SK-N-SH (cell line): ENCODE measurements around the gene PAM.

Source experiments
- CTCF ChIP-seq: fragments of 200-600 bp; sonication (generic); IDR thresholded peaks from 2 replicates; pipeline ENCODE4 v1.6.1; 2017; ENCODE audit warnings: antibody characterized with exemption, mild to moderate bottlenecking, moderate library complexity
- SIN3A ChIP-seq: IDR thresholded peaks from 2 replicates; pipeline ENCODE4 v1.6.1; 2012; ENCODE audit warnings: low read depth, mild to moderate bottlenecking, low read length, moderate library complexity, borderline replicate concordance

GRCh38 chr5:102781359-102781758 is 26.3 kb downstream of the PAM start:
- TF ChIP-seq CTCF (no peak), SIN3A (no peak)
